Caco-2 (cell line): ENCODE measurements around the gene CRTC3. TPM values are rescaled to one million over a fixed set of nuclear protein-coding genes. Genes with fewer than 3 reads are reported as not detected.

Source experiments
- BruUV-seq: library from RNA; stranded (reverse); fragments of 400-500 nt; replicated peaks from 2 replicates; lab custom pipeline; 2021; lab: Mats Ljungman, UMichigan
- CTCF ChIA-PET: fragments of 300-600 bp; sonication (Branson Sonifier 250); formaldehyde crosslinking; loops from one replicate; lab custom pipeline; 2022; ENCODE audit warnings: antibody characterized with exemption; lab: Charles Lee
- POLR2A ChIA-PET: fragments of 300-600 bp; sonication (Branson Sonifier 250); formaldehyde crosslinking; loops from one replicate; lab custom pipeline; 2022; ENCODE audit warnings: antibody characterized with exemption; lab: Charles Lee
- DNase-seq, 2 experiments: peaks; one replicate each; pipeline versions ENCODE4 v3.0.0 to v3.0.0-alpha.2; 2020 to 2022
- H3K27me3 ChIP-seq: replicated peaks from 2 replicates; pipeline ENCODE4 v1.6.0; 2011; ENCODE audit warnings: low read length; ENCODE audit not compliant: control insufficient read depth, insufficient read depth
- H3K36me3 ChIP-seq: 2 replicates; pipeline ENCODE4 v1.5.1; 2011; ENCODE audit warnings: low read length; ENCODE audit not compliant: control insufficient read depth, insufficient read depth
- H3K4me1 ChIP-seq: fragments of 250-450 bp; sonication (Bioruptor Pico); 2 replicates; pipeline ENCODE4 v1.5.1; 2020; ENCODE audit warnings: mild to moderate bottlenecking
- H3K4me3 ChIP-seq: 2 replicates; pipeline ENCODE4 v1.5.1; 2011; ENCODE audit warnings: low read depth, mild to moderate bottlenecking, control low read depth, low read length
- H3K9me3 ChIP-seq: fragments of 250-450 bp; sonication (Bioruptor Pico); 2 replicates; pipeline ENCODE4 v1.5.1; 2020; ENCODE audit warnings: mild to moderate bottlenecking, moderate library complexity
- H3K27ac Mint-ChIP-seq: one replicate; pipeline ENCODE4 v1.8.0; 2022; ENCODE audit warnings: mixed read lengths; ENCODE audit not compliant: unreplicated experiment
- H3K27me3 Mint-ChIP-seq: one replicate; pipeline ENCODE4 v1.8.0; 2022; ENCODE audit warnings: mixed read lengths; ENCODE audit not compliant: insufficient read depth, unreplicated experiment
- H3K36me3 Mint-ChIP-seq: one replicate; pipeline ENCODE4 v1.8.0; 2022; ENCODE audit warnings: mild to moderate bottlenecking, mixed read lengths; ENCODE audit not compliant: insufficient read depth, unreplicated experiment
- H3K4me1 Mint-ChIP-seq: one replicate; pipeline ENCODE4 v1.8.0; 2022; ENCODE audit warnings: low read depth, mixed read lengths; ENCODE audit not compliant: unreplicated experiment
- H3K4me3 Mint-ChIP-seq: one replicate; pipeline ENCODE4 v1.8.0; 2022; ENCODE audit warnings: mild to moderate bottlenecking, moderate library complexity, mixed read lengths; ENCODE audit not compliant: unreplicated experiment
- H3K9me3 Mint-ChIP-seq: one replicate; pipeline ENCODE4 v1.8.0; 2022; ENCODE audit warnings: mixed read lengths; ENCODE audit not compliant: unreplicated experiment
- CTCF ChIP-seq, 2 experiments: fragments of 200-600 bp in 1 of 2; IDR thresholded peaks; 1 replicate in 1 of 2; 2 replicates in 1 of 2; pipeline versions ENCODE4 v1.5.1 to v1.8.0; 2011 to 2022; ENCODE audit warnings: antibody characterized with exemption in 1 of 2, control low read depth in 1 of 2, inconsistent platforms in 1 of 2, low read depth in 1 of 2, low read length in 1 of 2, mild to moderate bottlenecking in 1 of 2, moderate library complexity in 1 of 2; ENCODE audit not compliant: insufficient read depth in 1 of 2, severe bottlenecking in 1 of 2, unreplicated experiment in 1 of 2
- intact Hi-C: fragments of 100-400 bp; cut with micrococcal nuclease; formaldehyde crosslinking; loops from one replicate; pipeline ENCODE4 v1.10.0; 2022; ENCODE audit not compliant: unreplicated experiment
- total RNA-seq: library from RNA; stranded (reverse); gene quantifications from 2 replicates; pipeline ENCODE4 v1.2.3, GENCODE V29; 2022

The CRTC3 gene
- total RNA-seq, 1 experiment from 2014 or later = 35.0 TPM

GRCh38 chr15:90648137-90649070 is 118.7 kb downstream of the CRTC3 start:
- Mint-ChIP-seq H3K4me1 (peaks cover 10% of the 10 kb centered on the region), H3K4me3 (peak overlapping the region; percentile 52), H3K27me3 (no peaks in the 10 kb centered on the region), H3K9me3 (no peaks in the 10 kb centered on the region), H3K36me3 (peaks cover under 1% of the 10 kb centered on the region), H3K27ac (peak overlapping the region; percentile 86)
- Histone ChIP-seq H3K36me3 (no peaks in the 10 kb centered on the region), H3K27me3 (no peaks in the 10 kb centered on the region), H3K4me1 (peaks cover 13% of the 10 kb centered on the region), H3K9me3 (no peaks in the 10 kb centered on the region), H3K4me3 (no peak overlapping the region)
- DNase-seq = peak; percentile 63 to 64
- peak; percentile 86 to 90 for TF ChIP-seq CTCF (IDR thresholded peaks at IDR 0.05; ENCODE audit: insufficient read depth in 1 of 2, low read depth in 1 of 2, low read length in 1 of 2, severe bottlenecking in 1 of 2, unreplicated experiment in 1 of 2)
- ChIA-PET CTCF (interaction anchor here (0.5 to 1.2 kb wide), 20 partner anchors 10 to 1179 kb away, joined by 3 to 22 read pairs (median 4); partner anchors contain the start of genes BLM, HDDC3 and UNC45A), POLR2A (no interaction called here)
- no TSS peak for BruUV-seq
- intact Hi-C loops = loop anchor here (1.0 to 5.0 kb wide), 5 partner anchors 45 to 286 kb away; no protein-coding TSS in a partner anchor

GRCh38 chr15:90650117-90650955 is 120.6 kb downstream of the CRTC3 start:
- Mint-ChIP-seq H3K27me3 (no peaks in the 10 kb centered on the region), H3K27ac (peak overlapping the region; percentile 26), H3K36me3 (no peaks in the 10 kb centered on the region), H3K4me1 (peaks cover 10% of the 10 kb centered on the region), H3K9me3 (no peaks in the 10 kb centered on the region), H3K4me3 (no peak overlapping the region)
- ChIA-PET POLR2A (no interaction called here), CTCF (no interaction called here)
- Histone ChIP-seq H3K36me3 (no peaks in the 10 kb centered on the region), H3K4me3 (no peak overlapping the region), H3K4me1 (peaks cover 13% of the 10 kb centered on the region), H3K27me3 (no peaks in the 10 kb centered on the region), H3K9me3 (no peaks in the 10 kb centered on the region)
- intact Hi-C loops = loop anchor here (5.0 kb wide), 1 partner anchor 622 kb away; no protein-coding TSS in a partner anchor
- no peak for TF ChIP-seq CTCF (IDR thresholded peaks at IDR 0.05; ENCODE audit: insufficient read depth in 1 of 2, low read depth in 1 of 2, low read length in 1 of 2, severe bottlenecking in 1 of 2, unreplicated experiment in 1 of 2)
- BruUV-seq = no TSS peak
- no peak for DNase-seq
